Memory B cell (primary cell): ENCODE measurements around the gene ATP6V0E2.
"Not testable (repeated sequence)": the region's sequence is repeated elsewhere in the genome, so short reads cannot be mapped to it uniquely, and the experiment has no call there.

Experiments
- ATAC-seq: fragments of 150-1000 bp; cut with Tn5 transposase; 2 replicates; pipeline ENCODE4 v1.10.0; 2021; ENCODE audit warnings: low read depth, mild to moderate bottlenecking, moderate library complexity
- DNase-seq, 2 donors: peaks; one replicate each; pipeline ENCODE4 v3.0.0; 2022; ENCODE audit warnings: low spot score in 2 of 2
- H3K27ac Mint-ChIP-seq: one replicate; pipeline ENCODE4 v1.8.0; 2022; ENCODE audit warnings: mild to moderate bottlenecking, moderate library complexity, mixed read lengths
- H3K27me3 Mint-ChIP-seq: one replicate; pipeline ENCODE4 v1.8.0; 2022; ENCODE audit warnings: mixed read lengths
- H3K36me3 Mint-ChIP-seq: one replicate; pipeline ENCODE4 v1.8.0; 2022; ENCODE audit warnings: mild to moderate bottlenecking, mixed read lengths
- H3K4me1 Mint-ChIP-seq: one replicate; pipeline ENCODE4 v1.8.0; 2022; ENCODE audit warnings: mixed read lengths
- H3K4me3 Mint-ChIP-seq: one replicate; pipeline ENCODE4 v1.8.0; 2022; ENCODE audit warnings: mild to moderate bottlenecking, moderate library complexity, mixed read lengths
- H3K9me3 Mint-ChIP-seq: one replicate; pipeline ENCODE4 v1.8.0; 2022; ENCODE audit warnings: mixed read lengths

ATP6V0E2 gene

GRCh38 chr7:149883452-149883861 lies 9.7 kb downstream of the ATP6V0E2 start:
- peaks cover 13% of the 10 kb centered on the region for H3K4me1 Mint-ChIP-seq
- peaks cover 1% of the 10 kb centered on the region for H3K36me3 Mint-ChIP-seq
- DNase-seq: peak in 1 of 2 donors; percentile 9
- H3K27me3 Mint-ChIP-seq: no peaks in the 10 kb centered on the region
- H3K4me3 Mint-ChIP-seq: no peak overlapping the region
- no peak overlapping the region for H3K27ac Mint-ChIP-seq
- H3K9me3 Mint-ChIP-seq: no peaks in the 10 kb centered on the region
- ATAC-seq: peak; percentile 66

GRCh38 chr7:149884016-149884415 lies 10.2 kb downstream of the ATP6V0E2 start:
- Mint-ChIP-seq H3K4me1 (peaks cover 13% of the 10 kb centered on the region), H3K9me3 (no peaks in the 10 kb centered on the region), H3K4me3 (no peak overlapping the region), H3K27me3 (no peaks in the 10 kb centered on the region), H3K36me3 (peaks cover 2% of the 10 kb centered on the region), H3K27ac (no peak overlapping the region)
- ATAC-seq (no peak), DNase-seq (no peak)

DNA sequence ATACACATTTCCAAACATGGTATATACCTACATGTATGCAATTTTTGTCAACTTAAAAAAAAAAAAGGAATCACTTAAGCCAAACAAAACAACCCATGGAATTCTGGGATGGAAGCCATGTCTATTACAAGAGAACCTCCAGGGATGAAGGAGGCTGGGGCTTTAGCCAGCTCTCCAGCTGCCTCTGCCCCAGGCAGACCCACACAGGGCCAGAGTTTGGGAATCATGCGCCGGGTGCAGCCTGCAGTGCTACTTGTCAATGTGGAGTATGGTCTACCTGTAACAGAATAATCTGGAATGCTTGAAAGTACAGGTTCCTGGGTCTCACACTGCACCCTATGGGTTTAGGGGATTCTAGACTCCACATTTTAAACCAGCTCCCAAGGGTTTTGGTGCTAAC lies 10.8 kb downstream of the ATP6V0E2 start:
- H3K4me3 Mint-ChIP-seq: no peak overlapping the region
- H3K36me3 Mint-ChIP-seq: peaks cover 2% of the 10 kb centered on the region
- no peak for DNase-seq
- no peak overlapping the region for H3K27ac Mint-ChIP-seq
- peaks cover 13% of the 10 kb centered on the region for H3K4me1 Mint-ChIP-seq
- no peaks in the 10 kb centered on the region for H3K9me3 Mint-ChIP-seq
- no peaks in the 10 kb centered on the region for H3K27me3 Mint-ChIP-seq
- ATAC-seq: no peak

DNA sequence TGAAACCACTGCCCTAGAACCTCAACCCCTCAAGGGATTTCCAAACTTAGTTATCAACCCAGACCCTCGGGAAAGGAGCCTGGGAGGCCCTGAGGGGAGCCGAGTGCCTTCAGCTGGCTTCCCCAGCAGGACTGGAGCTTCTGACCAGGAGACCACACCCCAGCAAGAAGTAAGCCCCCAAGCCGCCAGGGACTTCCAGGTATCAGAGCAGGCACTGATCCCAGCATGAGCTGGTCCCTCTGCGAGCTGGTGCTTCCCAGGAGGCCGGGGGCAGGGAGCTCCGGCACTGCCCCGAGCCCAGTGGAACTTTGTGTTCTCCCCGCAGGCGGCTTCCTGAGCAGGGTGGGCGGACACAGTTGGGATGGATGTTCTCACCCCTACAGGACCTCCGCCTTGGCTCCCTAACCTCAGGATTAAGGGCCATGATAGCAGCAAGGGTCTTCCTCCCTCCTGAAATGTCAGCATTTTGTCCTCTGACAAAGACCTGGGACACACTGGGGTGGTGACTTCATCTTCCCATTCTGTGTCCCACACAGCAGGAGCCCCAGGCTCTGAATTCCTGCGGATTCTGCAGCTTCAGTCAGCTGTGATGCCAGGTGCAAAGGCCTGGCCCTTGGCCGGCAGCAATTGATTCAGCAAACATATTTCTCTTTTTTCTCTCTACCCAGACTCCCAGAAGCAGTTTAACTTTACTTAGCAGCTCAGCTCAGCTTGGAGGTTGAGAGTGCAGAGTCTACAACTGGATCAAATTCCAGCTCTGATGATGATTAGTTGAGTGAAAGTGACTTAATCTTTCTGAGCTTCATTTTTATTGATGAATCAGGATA lies 11.6 kb downstream of the ATP6V0E2 start:
- peaks cover 2% of the 10 kb centered on the region for H3K36me3 Mint-ChIP-seq
- H3K9me3 Mint-ChIP-seq: no peaks in the 10 kb centered on the region
- ATAC-seq (no peak), DNase-seq (peak in 1 of 2 donors; percentile 8)
- no peaks in the 10 kb centered on the region for H3K27me3 Mint-ChIP-seq
- no peak overlapping the region for H3K4me3 Mint-ChIP-seq
- peaks cover 13% of the 10 kb centered on the region for H3K4me1 Mint-ChIP-seq
- no peak overlapping the region for H3K27ac Mint-ChIP-seq

DNA sequence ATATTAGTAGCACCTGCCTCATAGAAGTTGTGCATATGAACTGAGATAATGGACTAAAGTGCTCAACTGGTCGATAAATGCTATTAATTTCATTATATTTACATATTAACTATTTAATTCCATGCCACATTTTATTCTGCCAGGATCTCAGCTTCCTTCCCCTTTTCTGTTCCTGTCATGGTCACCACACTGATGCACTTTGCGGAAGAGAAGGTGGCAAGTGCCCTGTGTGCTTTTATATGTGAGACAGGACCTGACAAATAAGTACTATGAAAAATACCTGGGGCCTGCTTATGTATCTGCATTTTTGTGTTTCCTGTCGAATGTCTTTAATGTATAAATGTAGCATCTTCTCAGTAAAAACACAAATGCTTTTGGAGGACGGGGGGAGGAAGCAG lies 12.2 kb downstream of the ATP6V0E2 start:
- Mint-ChIP-seq H3K36me3 (peaks cover 2% of the 10 kb centered on the region), H3K4me3 (peak overlapping the region; percentile 29), H3K27ac (peak overlapping the region; percentile 35), H3K9me3 (no peaks in the 10 kb centered on the region), H3K27me3 (no peaks in the 10 kb centered on the region), H3K4me1 (peaks cover 13% of the 10 kb centered on the region)
- ATAC-seq (peak; percentile 81), DNase-seq (no peak)

DNA sequence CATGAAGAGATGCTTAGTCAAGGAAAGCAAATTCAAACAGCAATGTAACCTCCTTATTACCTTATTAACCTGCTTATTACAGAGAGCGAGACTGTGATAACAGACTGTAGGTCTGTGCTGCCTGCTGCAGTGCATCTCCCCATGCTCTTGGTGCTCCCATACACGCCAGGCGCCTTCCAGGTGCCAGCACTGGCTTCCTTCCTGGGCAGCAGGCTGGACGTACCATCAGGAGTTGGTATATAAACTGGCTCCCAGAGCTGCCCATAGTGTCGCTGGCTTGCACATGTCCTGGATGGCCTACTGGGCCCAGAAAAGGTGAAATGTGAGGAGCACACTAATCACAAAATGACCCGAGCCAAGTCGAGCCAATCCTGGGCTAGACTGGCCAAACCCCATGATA lies 13.5 kb downstream of the ATP6V0E2 start:
- H3K9me3 Mint-ChIP-seq: no peaks in the 10 kb centered on the region
- no peak for DNase-seq
- H3K27ac Mint-ChIP-seq: no peak overlapping the region
- ATAC-seq: no peak
- no peak overlapping the region for H3K4me3 Mint-ChIP-seq
- H3K36me3 Mint-ChIP-seq: peaks cover 2% of the 10 kb centered on the region
- H3K4me1 Mint-ChIP-seq: peaks cover 13% of the 10 kb centered on the region
- H3K27me3 Mint-ChIP-seq: no peaks in the 10 kb centered on the region

GRCh38 chr7:149890715-149891114 lies 16.9 kb downstream of the ATP6V0E2 start:
- not testable (repeated sequence) for H3K36me3 Mint-ChIP-seq, H3K4me3 Mint-ChIP-seq, DNase-seq, H3K9me3 Mint-ChIP-seq, H3K4me1 Mint-ChIP-seq, H3K27me3 Mint-ChIP-seq, H3K27ac Mint-ChIP-seq, ATAC-seq

DNA sequence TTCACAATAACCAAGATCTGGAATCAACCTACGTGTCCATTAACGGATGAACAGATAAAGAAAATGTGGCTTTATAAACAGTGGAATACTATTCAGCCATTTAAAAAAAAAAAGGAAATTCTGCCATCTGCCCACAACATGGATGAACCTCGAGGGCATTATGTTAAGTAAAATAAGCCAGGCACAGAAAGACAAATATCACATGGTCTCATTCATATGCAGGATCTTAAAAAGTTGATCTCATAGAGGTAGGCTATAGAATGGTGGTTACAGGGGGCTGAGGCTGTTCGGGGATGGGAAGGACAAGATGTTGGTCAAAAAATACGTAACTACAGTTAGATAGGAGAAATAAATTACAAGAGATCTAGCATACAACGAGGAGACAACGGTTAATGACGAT lies 21.2 kb downstream of the ATP6V0E2 start:
- not testable (repeated sequence) for H3K9me3 Mint-ChIP-seq, ATAC-seq, H3K27ac Mint-ChIP-seq

GRCh38 chr7:149907776-149908376 lies 34.1 kb downstream of the ATP6V0E2 start:
- not testable (repeated sequence) for H3K36me3 Mint-ChIP-seq, H3K4me3 Mint-ChIP-seq, ATAC-seq, H3K9me3 Mint-ChIP-seq, DNase-seq, H3K27ac Mint-ChIP-seq, H3K4me1 Mint-ChIP-seq, H3K27me3 Mint-ChIP-seq

More for the DNA sequence above, 21.2 kb downstream of the ATP6V0E2 start:
- not testable (repeated sequence) for H3K36me3 Mint-ChIP-seq, H3K4me1 Mint-ChIP-seq, DNase-seq, H3K27me3 Mint-ChIP-seq, H3K4me3 Mint-ChIP-seq

DNA sequence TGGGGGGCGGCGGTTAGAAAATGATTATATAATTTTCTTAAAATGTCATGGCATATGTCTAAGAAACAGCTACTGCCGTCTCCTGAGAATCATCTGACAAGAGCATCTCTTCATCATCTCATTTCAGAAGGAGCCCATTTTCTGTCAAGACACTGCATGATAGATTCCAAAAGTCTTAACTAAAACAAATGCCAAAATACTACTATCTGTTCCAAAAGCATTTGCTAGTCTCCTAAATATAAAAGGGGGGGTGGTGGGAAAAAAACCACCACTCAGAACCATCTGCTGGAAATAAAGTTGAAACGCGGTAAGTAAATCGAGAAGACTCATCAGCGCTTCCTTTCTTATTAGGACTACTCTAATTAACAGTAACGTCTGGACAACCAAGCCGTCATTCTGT lies 36.5 kb downstream of the ATP6V0E2 start:
- not testable (repeated sequence) for H3K9me3 Mint-ChIP-seq, H3K27me3 Mint-ChIP-seq, H3K4me1 Mint-ChIP-seq, H3K36me3 Mint-ChIP-seq, H3K4me3 Mint-ChIP-seq, DNase-seq, H3K27ac Mint-ChIP-seq, ATAC-seq

DNA sequence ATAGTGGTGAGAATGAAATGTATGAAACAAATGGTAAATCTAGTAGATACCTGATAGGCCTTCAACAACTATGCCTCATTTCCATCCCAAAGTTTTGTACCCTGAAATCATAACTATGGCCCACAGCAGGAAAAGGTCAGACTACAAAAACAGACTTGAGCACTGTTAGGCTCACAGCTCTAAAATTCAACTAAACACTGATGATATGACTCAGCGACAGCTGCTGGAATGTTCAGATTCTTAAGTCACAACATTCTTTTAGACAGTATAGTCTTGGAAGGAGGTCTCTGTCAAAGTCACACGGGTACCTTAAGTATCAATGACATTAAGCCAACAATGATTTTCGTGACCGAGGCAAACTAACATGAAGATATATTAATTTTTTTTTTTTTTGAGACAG lies 38.4 kb downstream of the ATP6V0E2 start:
- not testable (repeated sequence) for H3K9me3 Mint-ChIP-seq, H3K4me3 Mint-ChIP-seq, DNase-seq, H3K36me3 Mint-ChIP-seq, H3K27me3 Mint-ChIP-seq, ATAC-seq, H3K27ac Mint-ChIP-seq, H3K4me1 Mint-ChIP-seq

- DNase-seq, H3K36me3 Mint-ChIP-seq, H3K27me3 Mint-ChIP-seq, H3K9me3 Mint-ChIP-seq, H3K4me1 Mint-ChIP-seq, H3K4me3 Mint-ChIP-seq, ATAC-seq, H3K27ac Mint-ChIP-seq: not testable (repeated sequence)
Measured at GRCh38 chr7:149926414-149926813, 52.6 kb downstream of the ATP6V0E2 start.
